K562 (cell line): ENCODE data around the gene MXI1. TPM values are rescaled to one million over a fixed set of nuclear protein-coding genes. Genes with fewer than 3 reads are reported as not detected.

Experiments used
- ATAC-seq: fragments of 200-7000 bp; cut with Tn5 transposase; 3 replicates; pipeline ENCODE4 v1.9.1; 2020; ENCODE audit warnings: moderate library complexity
- BruUV-seq: library from RNA; stranded (reverse); fragments of 400-500 nt; replicated peaks from 2 replicates; lab custom pipeline; 2021; lab: Mats Ljungman, UMichigan
- CTCF ChIA-PET: fragments of 300-600 bp; formaldehyde crosslinking; extraction: SDS; loops from one replicate; lab custom pipeline; 2021; ENCODE audit warnings: low intra/inter-chr PET ratio; lab: Yijun Ruan, JAX
- POLR2A ChIA-PET: fragments of 300-600, 350-650 bp; sonication (Branson Sonifier 250); formaldehyde crosslinking; extraction: SDS; loops from one replicate; lab custom pipeline; 2021; ENCODE audit warnings: antibody characterized with exemption, inconsistent platforms; lab: Yijun Ruan, JAX
- DNase-seq, 4 experiments: peaks; one replicate each; pipeline versions ENCODE4 v3.0.0 to v3.0.0-alpha.2; 2011 to 2018; ENCODE audit warnings: low spot score in 3 of 4, mixed read lengths in 3 of 4; ENCODE audit errors: extremely low read depth in 1 of 4
- FAIRE-seq: peaks from 2 replicates; lab custom pipeline; 2011; peaks lifted over from hg19 to GRCh38; lab: Jason Lieb, UNC
- H2AFZ ChIP-seq: 2 replicates; pipeline ENCODE4 v1.6.0; 2011; ENCODE audit warnings: low read depth, low read length, control low read depth, inconsistent platforms
- H3K27ac ChIP-seq: fragments of 200-600 bp; 3 replicates; pipeline ENCODE4 v1.8.0; 2011; ENCODE audit warnings: low read depth, mild to moderate bottlenecking, control low read depth, inconsistent platforms, low read length, moderate library complexity, mixed read lengths; ENCODE audit errors: extremely low read depth
- H3K27me3 ChIP-seq, 2 experiments: fragments of 300-600 bp in 1 of 2; 2 replicates in 1 of 2; 3 replicates in 1 of 2; pipeline versions ENCODE4 v1.6.0 to v1.8.0; 2011; ENCODE audit warnings: inconsistent platforms in 2 of 2, low read length in 2 of 2, mild to moderate bottlenecking in 1 of 2, mixed read lengths in 1 of 2, moderate library complexity in 1 of 2; ENCODE audit not compliant: control insufficient read depth in 2 of 2, insufficient read depth in 2 of 2
- H3K36me3 ChIP-seq: fragments of 300-600 bp; 3 replicates; pipeline ENCODE4 v1.8.0; 2011; ENCODE audit warnings: mild to moderate bottlenecking, low read length, inconsistent platforms; ENCODE audit not compliant: control insufficient read depth, insufficient read depth
- H3K4me1 ChIP-seq, 2 experiments: fragments of 200-600 bp in 1 of 2; replicated peaks in 1 of 2; 2 replicates in 1 of 2; 3 replicates in 1 of 2; pipeline versions ENCODE4 v1.5.1 to v1.8.0; 2011; ENCODE audit warnings: inconsistent platforms in 2 of 2, low read length in 2 of 2, mild to moderate bottlenecking in 1 of 2, mixed read lengths in 1 of 2, moderate library complexity in 1 of 2; ENCODE audit not compliant: control insufficient read depth in 2 of 2, insufficient read depth in 2 of 2
- H3K4me2 ChIP-seq: 2 replicates; pipeline ENCODE4 v1.6.1; 2011; ENCODE audit warnings: low read length, control low read depth, inconsistent platforms, mixed read lengths; ENCODE audit not compliant: insufficient read depth
- H3K4me3 ChIP-seq: fragments of 200-600 bp; sonication (generic), shearing (Covaris generic); 2 replicates; pipeline ENCODE4 v1.5.1; 2016; ENCODE audit warnings: control low read depth, inconsistent platforms
- H3K79me2 ChIP-seq: fragments of 200-600 bp; 3 replicates; pipeline ENCODE4 v1.8.0; 2011; ENCODE audit warnings: low read length, inconsistent platforms; ENCODE audit not compliant: control insufficient read depth, insufficient read depth
- H3K9ac ChIP-seq, 2 experiments: 2 replicates each; pipeline versions ENCODE4 v1.6.0 to v1.6.1; 2011; ENCODE audit warnings: low read depth in 2 of 2, low read length in 2 of 2, control low read depth in 1 of 2, inconsistent platforms in 1 of 2, mild to moderate bottlenecking in 1 of 2, mixed read lengths in 1 of 2; ENCODE audit not compliant: insufficient read depth in 1 of 2
- H3K9me1 ChIP-seq: one replicate; pipeline ENCODE4 v1.6.0; 2011; ENCODE audit warnings: inconsistent platforms, mild to moderate bottlenecking, low read length, moderate library complexity; ENCODE audit not compliant: control insufficient read depth, insufficient read depth
- H3K9me3 ChIP-seq: replicated peaks from 2 replicates; pipeline ENCODE4 v1.5.1; 2011; ENCODE audit warnings: low read depth, low read length, inconsistent platforms; ENCODE audit not compliant: control insufficient read depth, insufficient read depth
- H4K20me1 ChIP-seq: replicated peaks from 2 replicates; pipeline ENCODE4 v1.6.1; 2011; ENCODE audit warnings: low read length, inconsistent platforms, mixed read lengths; ENCODE audit not compliant: control insufficient read depth, insufficient read depth
- CBX2 ChIP-seq: fragments of 200-600 bp; sonication (generic); IDR thresholded peaks from one replicate; pipeline ENCODE4 v1.6.1; 2012; ENCODE audit warnings: mild to moderate bottlenecking, low read length, inconsistent platforms; ENCODE audit not compliant: insufficient read depth, poor library complexity, severe bottlenecking
- KLF16 ChIP-seq: IDR thresholded peaks from 2 replicates; pipeline ENCODE4 v1.6.1; 2016; ENCODE audit warnings: antibody characterized with exemption
- MCM5 ChIP-seq: fragments of 450-650 bp; IDR thresholded peaks from 2 replicates; pipeline ENCODE4 v1.6.1; 2016; ENCODE audit warnings: low read depth
- MECOM ChIP-seq: fragments of 250-450 bp; sonication (Bioruptor Pico); IDR thresholded peaks from 2 replicates; pipeline ENCODE4 v1.8.0; 2022; ENCODE audit warnings: inconsistent platforms
- MEF2A ChIP-seq: IDR thresholded peaks from 2 replicates; pipeline ENCODE4 v1.6.1; 2011; ENCODE audit warnings: low read depth, mild to moderate bottlenecking, low read length, moderate library complexity; ENCODE audit not compliant: control insufficient read depth
- TAF1 ChIP-seq: IDR thresholded peaks from 2 replicates; pipeline ENCODE4 v1.6.1; 2011; ENCODE audit warnings: mild to moderate bottlenecking, low read length, moderate library complexity; ENCODE audit not compliant: insufficient read depth, control insufficient read depth, severe bottlenecking; ENCODE audit errors: extremely low read depth
- ZNF717 ChIP-seq: fragments of 250-450 bp; sonication (Bioruptor Pico); IDR thresholded peaks from 2 replicates; pipeline ENCODE4 v1.5.0; 2021
- WGBS: fragments of 100-300 bp; shearing (Covaris generic); methylation state at CpG from one replicate; pipeline ENCODE4 v1.1.6; 2016; ENCODE audit warnings: low coverage, mixed read lengths; ENCODE audit not compliant: insufficient coverage; ENCODE audit errors: missing lambda C conversion rate; 5-methylcytosine and 5-hydroxymethylcytosine counted together
- in situ Hi-C: fragments of 300-500 bp; cut with MboI; formaldehyde crosslinking; loops from 4 replicates; pipeline ENCODE4 v1.15.0; 2018; ENCODE audit warnings: inconsistent platforms, mixed read lengths
- intact Hi-C: fragments of 100-400 bp; cut with micrococcal nuclease; formaldehyde crosslinking; loops from 2 replicates; pipeline ENCODE4 v1.14.2; 2022
- polyA plus RNA-seq, 8 experiments: library from polyadenylated mRNA; depleted of rRNA in 4 of 8; stranded (reverse) in 5 of 8; unstranded in 3 of 8; fragments of >200 nt; fragmentation: Nextera tagmentation in 2 of 8; fragmentation: Illumina TruSeq in 1 of 8; extraction: Ambion mirVana in 2 of 8; extraction: Trizol in 1 of 8; gene quantifications; 2 replicates each; pipeline versions ENCODE4 v1.2.1 to v1.2.3, GENCODE V29; 2011 to 2014; ENCODE audit warnings: inconsistent platforms in 1 of 8, missing spikeins in 1 of 8
- total RNA-seq, 7 experiments: library from RNA; depleted of rRNA in 6 of 7; stranded (reverse); fragments of >200 nt in 6 of 7; fragmentation: Illumina TruSeq in 2 of 7; extraction: Trizol in 2 of 7; gene quantifications; 2 replicates each; pipeline versions ENCODE4 v1.2.1 to v1.2.3, GENCODE V29; 2011 to 2021; ENCODE audit warnings: low replicate concordance in 1 of 7
- TF ChIP-seq, protein P1 (sequence below): sonication (generic); formaldehyde crosslinking; IDR thresholded peaks from 2 replicates; pipeline ENCODE4 v1.8.0; 2022; ENCODE audit warnings: missing genetic modification reagents, mild to moderate bottlenecking, borderline replicate concordance
- TF ChIP-seq, protein P2 (sequence below): fragments of 250-450 bp; sonication (Bioruptor Pico); IDR thresholded peaks from 2 replicates; pipeline ENCODE4 v1.5.0; 2020; ENCODE audit warnings: mild to moderate bottlenecking, borderline replicate concordance

The MXI1 gene
- total and polyA plus RNA-seq, 9 of the 15 experiments (the other 6 are each of a cell fraction or from before 2014, with no cell fraction given), result 9.1 to 23.7 (median 14.8) TPM

DNA sequence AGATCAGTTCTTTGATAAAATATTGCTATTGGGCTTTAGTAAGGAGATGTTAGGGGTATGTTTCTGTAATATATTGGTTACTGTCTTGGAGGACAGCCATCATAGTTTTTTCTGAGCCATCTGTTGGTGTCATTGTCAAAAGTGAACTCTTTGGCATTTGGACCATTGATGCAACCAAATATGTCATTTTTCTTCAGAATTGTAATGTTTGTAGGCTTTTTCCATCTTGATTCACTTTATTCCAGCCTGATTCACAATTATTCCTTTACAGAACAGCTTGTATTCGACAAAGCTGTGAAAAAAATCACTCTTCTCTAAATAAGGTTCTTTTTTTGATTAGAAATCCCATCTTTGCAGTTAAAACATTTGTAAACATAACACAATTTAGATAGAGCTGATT is 59.9 kb downstream of the MXI1 start:
- ChIA-PET POLR2A (interaction anchor here (1.6 kb wide), 1 partner anchor 9 kb away, joined by 3 read pairs; no protein-coding TSS in a partner anchor), CTCF (no interaction called here)
- Histone ChIP-seq H3K9ac (no peak overlapping the region), H3K27me3 (no peaks in the 10 kb centered on the region), H3K9me1 (no peaks in the 10 kb centered on the region), H4K20me1 (no peaks in the 10 kb centered on the region), H2AFZ (no peak overlapping the region), H3K27ac (no peak overlapping the region), H3K36me3 (no peaks in the 10 kb centered on the region; the same call in 2 of the 3 replicates), H3K79me2 (peaks cover 26% of the 10 kb centered on the region), H3K9me3 (no peaks in the 10 kb centered on the region), H3K4me2 (no peak overlapping the region), H3K4me3 (no peak overlapping the region), H3K4me1 (peaks cover 0 to 6% of the 10 kb centered on the region in 2 experiments; a peak in 2 of 5 replicates)
- no peak for ATAC-seq
- no peak for FAIRE-seq
- intact Hi-C loops (no loop called here), in situ Hi-C loops (loop anchor here (10.0 kb wide), 1 partner anchor 382 kb away; no protein-coding TSS in a partner anchor)
- 70% methylated on average over 1 of the region's 1 CpG for whole genome bisulfite sequencing
- TF ChIP-seq, protein P1, sequence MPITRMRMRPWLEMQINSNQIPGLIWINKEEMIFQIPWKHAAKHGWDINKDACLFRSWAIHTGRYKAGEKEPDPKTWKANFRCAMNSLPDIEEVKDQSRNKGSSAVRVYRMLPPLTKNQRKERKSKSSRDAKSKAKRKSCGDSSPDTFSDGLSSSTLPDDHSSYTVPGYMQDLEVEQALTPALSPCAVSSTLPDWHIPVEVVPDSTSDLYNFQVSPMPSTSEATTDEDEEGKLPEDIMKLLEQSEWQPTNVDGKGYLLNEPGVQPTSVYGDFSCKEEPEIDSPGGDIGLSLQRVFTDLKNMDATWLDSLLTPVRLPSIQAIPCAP (CRISPR knock-in tag), result no peak
- TF ChIP-seq KLF16, result no peak
- no peak for TF ChIP-seq ZNF717
- TF ChIP-seq MEF2A, result no peak
- no peak for TF ChIP-seq CBX2
- no peak for TF ChIP-seq TAF1
- TF ChIP-seq MECOM, result no peak
- TF ChIP-seq MCM5, result no peak
- TF ChIP-seq, protein P2, sequence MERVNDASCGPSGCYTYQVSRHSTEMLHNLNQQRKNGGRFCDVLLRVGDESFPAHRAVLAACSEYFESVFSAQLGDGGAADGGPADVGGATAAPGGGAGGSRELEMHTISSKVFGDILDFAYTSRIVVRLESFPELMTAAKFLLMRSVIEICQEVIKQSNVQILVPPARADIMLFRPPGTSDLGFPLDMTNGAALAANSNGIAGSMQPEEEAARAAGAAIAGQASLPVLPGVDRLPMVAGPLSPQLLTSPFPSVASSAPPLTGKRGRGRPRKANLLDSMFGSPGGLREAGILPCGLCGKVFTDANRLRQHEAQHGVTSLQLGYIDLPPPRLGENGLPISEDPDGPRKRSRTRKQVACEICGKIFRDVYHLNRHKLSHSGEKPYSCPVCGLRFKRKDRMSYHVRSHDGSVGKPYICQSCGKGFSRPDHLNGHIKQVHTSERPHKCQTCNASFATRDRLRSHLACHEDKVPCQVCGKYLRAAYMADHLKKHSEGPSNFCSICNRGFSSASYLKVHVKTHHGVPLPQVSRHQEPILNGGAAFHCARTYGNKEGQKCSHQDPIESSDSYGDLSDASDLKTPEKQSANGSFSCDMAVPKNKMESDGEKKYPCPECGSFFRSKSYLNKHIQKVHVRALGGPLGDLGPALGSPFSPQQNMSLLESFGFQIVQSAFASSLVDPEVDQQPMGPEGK (CRISPR knock-in tag), result no peak
- no TSS peak for BruUV-seq
- DNase-seq, result no peak
